HL-60 (cell line): ENCODE data around the gene NEK11.

Source experiments
- CTCF ChIP-seq: IDR thresholded peaks from one replicate; pipeline ENCODE4 v1.5.1; 2011; ENCODE audit warnings: low read length, control low read depth, inconsistent platforms; ENCODE audit not compliant: insufficient read depth
- POLR2AphosphoS5 ChIP-seq: IDR thresholded peaks from 2 replicates; pipeline ENCODE4 v1.6.1; 2012; ENCODE audit warnings: low read depth
- REST ChIP-seq: IDR thresholded peaks from 2 replicates; pipeline ENCODE4 v1.6.1; 2012; ENCODE audit warnings: low read depth; ENCODE audit not compliant: insufficient replicate concordance
- SPI1 ChIP-seq: IDR thresholded peaks from 2 replicates; pipeline ENCODE4 v1.6.1; 2012; ENCODE audit warnings: low read depth, mild to moderate bottlenecking, borderline replicate concordance

- TF ChIP-seq REST (no peak), CTCF (no peak), POLR2AphosphoS5 (no peak), SPI1 (no peak)
Observed at GRCh38 chr3:131353016-131353877, 326.6 kb downstream of the NEK11 start.
